ENCODE data around the gene ATP9B.

The ATP9B gene

GRCh38 chr18:79395761-79396404 is 326.7 kb downstream of the ATP9B start, which contains the start of gene NFATC1:
NFATC1 (plus strand) TSS chr18:79395930; CDS start chr18:79396225, 295 bp downstream.
- DNase-seq (ENCODE audit: insufficient read length, low spot score) (no peak), FAIRE-seq (no peak)
- TF ChIP-seq CTCF (IDR thresholded peaks at IDR 0.05; ENCODE audit: insufficient read depth, missing control alignments) = no peak

GRCh38 chr18:79396431-79397246 is 327.4 kb downstream of the ATP9B start:
- FAIRE-seq = no peak
- DNase-seq (ENCODE audit: insufficient read length, low spot score) = peak; percentile 81
- peak; percentile 10 for TF ChIP-seq CTCF (IDR thresholded peaks at IDR 0.05; ENCODE audit: insufficient read depth, missing control alignments)

- no peak for FAIRE-seq
- TF ChIP-seq CTCF (IDR thresholded peaks at IDR 0.05; ENCODE audit: insufficient read depth, missing control alignments) = no peak
- no peak for DNase-seq (ENCODE audit: insufficient read length, low spot score)
These were observed 328.1 kb downstream of the ATP9B start for GRCh38 chr18:79397247-79397829.

DNA sequence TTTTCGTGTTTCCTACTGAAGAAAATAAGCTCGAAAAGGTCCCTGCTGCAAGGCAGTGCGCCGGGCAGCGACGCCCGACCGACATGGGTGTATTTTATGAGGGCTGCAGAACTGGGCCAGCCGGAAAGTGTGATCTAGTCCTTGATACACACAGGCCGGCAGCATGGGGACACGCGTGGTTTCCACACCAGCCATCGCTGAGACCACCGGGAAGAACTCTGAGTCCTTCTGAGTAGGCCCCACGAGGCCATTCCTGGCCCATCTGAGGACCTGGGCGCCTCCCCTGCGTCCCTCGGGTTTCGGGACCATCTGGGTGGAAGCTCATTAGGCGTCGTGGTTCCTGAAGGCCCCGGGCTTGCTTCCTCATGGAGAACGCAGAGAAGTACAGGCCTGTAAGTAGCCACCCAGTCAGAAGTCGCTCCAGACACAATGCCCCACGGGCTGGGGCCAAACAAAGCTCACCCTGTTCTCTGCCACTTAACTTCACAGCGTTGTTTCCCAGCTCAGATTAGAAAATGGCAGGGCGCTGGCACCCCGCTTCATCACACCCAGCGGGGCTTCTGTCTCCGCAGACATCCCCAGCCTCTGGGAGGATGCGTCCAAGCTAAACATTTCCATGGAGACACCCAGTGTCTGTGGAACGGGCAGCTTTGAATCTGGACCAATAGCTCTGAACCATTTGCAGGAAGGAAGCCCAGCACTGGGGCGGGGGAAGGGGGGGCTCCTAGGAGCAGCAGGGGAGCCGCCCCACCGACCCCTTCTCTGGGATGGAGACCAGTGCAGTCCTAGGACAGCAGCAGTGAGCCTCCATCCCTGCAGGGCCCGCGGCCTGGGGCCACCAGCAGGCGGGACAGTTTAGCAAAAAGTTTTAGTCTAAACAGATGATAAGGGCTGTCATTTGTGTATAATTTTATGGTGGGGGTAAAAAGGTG is 328.9 kb downstream of the ATP9B start:
- no peak for FAIRE-seq
- no peak for DNase-seq (ENCODE audit: insufficient read length, low spot score)
- TF ChIP-seq CTCF (IDR thresholded peaks at IDR 0.05; ENCODE audit: insufficient read depth, missing control alignments) = no peak

DNA sequence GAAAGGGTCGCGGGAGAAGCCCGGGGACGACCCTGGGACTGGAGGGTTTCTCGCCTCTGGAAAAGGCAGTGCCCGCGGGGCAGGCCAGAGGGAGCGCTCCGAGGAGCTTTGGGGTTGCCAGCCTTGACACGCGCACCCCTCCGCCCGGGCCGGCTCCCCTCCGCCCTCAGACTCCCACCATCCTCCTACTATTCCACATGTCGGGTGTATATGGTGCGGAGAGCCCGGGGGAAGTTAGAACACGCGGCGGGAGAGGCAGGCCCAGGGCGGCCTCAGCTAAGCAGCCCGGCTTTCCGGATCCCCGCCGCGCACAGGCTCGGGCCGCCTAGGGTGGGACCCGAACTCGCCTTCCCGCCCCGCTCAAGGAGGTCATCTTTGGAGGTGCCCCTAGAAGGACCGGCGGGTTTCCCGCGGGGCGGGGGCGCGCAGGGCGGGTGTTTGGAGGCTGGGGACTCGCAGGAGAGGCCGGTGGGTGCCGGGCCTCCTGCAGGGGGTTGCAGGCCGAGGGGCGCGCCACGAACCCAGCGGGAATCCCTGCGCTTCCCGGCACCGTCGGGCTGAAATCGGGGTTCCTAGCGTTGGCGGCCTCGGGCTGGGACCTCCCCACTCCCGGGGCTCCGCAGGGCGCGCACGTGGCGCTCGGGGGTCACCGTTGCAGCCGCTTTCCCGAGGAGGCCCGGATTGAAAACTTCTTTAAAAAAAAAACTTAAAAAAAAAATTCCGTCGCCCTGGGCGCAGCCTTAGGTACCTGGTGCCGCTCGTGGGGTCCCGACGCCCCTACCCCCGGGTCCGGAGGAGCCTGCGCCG is 330.3 kb downstream of the ATP9B start:
- FAIRE-seq = no peak
- no peak for DNase-seq (ENCODE audit: insufficient read length, low spot score)
- TF ChIP-seq CTCF (IDR thresholded peaks at IDR 0.05; ENCODE audit: insufficient read depth, missing control alignments) = no peak

DNA sequence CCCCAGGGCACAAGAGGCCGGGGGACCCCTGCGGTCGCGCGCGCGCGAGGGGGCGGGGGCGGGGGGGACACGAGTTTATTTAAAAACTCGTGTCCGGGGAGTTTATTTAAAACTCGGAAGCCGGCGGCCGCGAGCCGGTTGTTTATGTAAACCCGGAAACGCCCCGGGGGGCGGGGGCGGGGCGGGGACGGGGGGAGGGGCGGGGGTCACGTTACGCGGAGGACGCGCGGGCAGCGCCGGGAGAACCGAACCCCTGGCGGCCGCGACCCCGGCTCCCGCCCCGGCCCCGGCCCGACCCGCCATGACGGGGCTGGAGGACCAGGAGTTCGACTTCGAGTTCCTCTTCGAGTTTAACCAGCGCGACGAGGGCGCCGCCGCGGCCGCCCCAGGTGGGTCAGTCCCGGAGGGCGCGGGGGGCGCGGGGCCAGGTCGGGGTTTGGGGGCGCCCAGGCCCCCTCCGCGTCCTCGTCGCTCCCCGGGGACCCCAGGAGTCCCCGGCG is 330.9 kb downstream of the ATP9B start:
- no peak for TF ChIP-seq CTCF (IDR thresholded peaks at IDR 0.05; ENCODE audit: insufficient read depth, missing control alignments)
- DNase-seq (ENCODE audit: insufficient read length, low spot score) = no peak
- no peak for FAIRE-seq

All from D721Med (cell line).